NCI-H460 (cell line): Measurements from ENCODE around the gene SLC5A2. TPM values are rescaled to one million over a fixed set of nuclear protein-coding genes. Genes with fewer than 3 reads are reported as not detected.
"Not testable (repeated sequence)": the region's sequence is repeated elsewhere in the genome, so short reads cannot be mapped to it uniquely, and the experiment has no call there.

Source experiments
- DNase-seq: peaks from one replicate; pipeline ENCODE4 v3.0.0-alpha.2; 2016; ENCODE audit warnings: low read depth; ENCODE audit errors: extremely low read depth
- total RNA-seq: library from RNA; depleted of rRNA; stranded (reverse); fragments of >200 nt; shearing (Covaris generic); gene quantifications from 2 replicates; pipeline ENCODE4 v1.2.3, GENCODE V29; 2014

Gene SLC5A2
- total RNA-seq, 1 experiment from 2014 or later = not detected

- no peak for DNase-seq
Observed at GRCh38 chr16:31491778-31492418, 9.0 kb downstream of the SLC5A2 start.

- no peak for DNase-seq
Observed at GRCh38 chr16:31493506-31494125, 10.7 kb downstream of the SLC5A2 start.

GRCh38 chr16:31496670-31497069 lies 13.7 kb downstream of the SLC5A2 start:
- no peak for DNase-seq

GRCh38 chr16:31498493-31498892 lies 15.6 kb downstream of the SLC5A2 start:
- no peak for DNase-seq

GRCh38 chr16:31499928-31500327 lies 17.0 kb downstream of the SLC5A2 start:
- no peak for DNase-seq

GRCh38 chr16:31501226-31501965 lies 18.5 kb downstream of the SLC5A2 start:
- DNase-seq = no peak

- DNase-seq = no peak
Observed at GRCh38 chr16:31501966-31502348, 19.0 kb downstream of the SLC5A2 start.

- DNase-seq = no peak
Observed at GRCh38 chr16:31502981-31503380, 20.1 kb downstream of the SLC5A2 start.

GRCh38 chr16:31503555-31503954 lies 20.6 kb downstream of the SLC5A2 start:
- not testable (repeated sequence) for DNase-seq

- no peak for DNase-seq
Observed at GRCh38 chr16:31504159-31504558, 21.2 kb downstream of the SLC5A2 start.

GRCh38 chr16:31505483-31505882 lies 22.6 kb downstream of the SLC5A2 start:
- DNase-seq = no peak

GRCh38 chr16:31507617-31507928 lies 24.6 kb downstream of the SLC5A2 start:
- DNase-seq = no peak

GRCh38 chr16:31507929-31508705 lies 25.2 kb downstream of the SLC5A2 start, which contains the start of gene RUSF1:
Gene RUSF1, minus strand, starts transcription at chr16:31508391. Its CDS starts 18 bp downstream, at chr16:31508373.
- peak; percentile 84 for DNase-seq

GRCh38 chr16:31508706-31509195 lies 25.8 kb downstream of the SLC5A2 start:
- peak; percentile 9 for DNase-seq

- no peak for DNase-seq
Observed at GRCh38 chr16:31513126-31513525, 30.2 kb downstream of the SLC5A2 start.

GRCh38 chr16:31513884-31514283 lies 31.0 kb downstream of the SLC5A2 start:
- no peak for DNase-seq

- DNase-seq = no peak
Observed at GRCh38 chr16:31517800-31518402, 35.0 kb downstream of the SLC5A2 start.

GRCh38 chr16:31519759-31520431 lies 37.0 kb downstream of the SLC5A2 start:
- DNase-seq = no peak

GRCh38 chr16:31521368-31521767 lies 38.4 kb downstream of the SLC5A2 start:
- no peak for DNase-seq

GRCh38 chr16:31522071-31522470 lies 39.1 kb downstream of the SLC5A2 start:
- no peak for DNase-seq
